SK-N-SH (cell line): ENCODE data around the gene ZDHHC5. TPM values are rescaled to one million over a fixed set of nuclear protein-coding genes. Genes with fewer than 3 reads are reported as not detected.

Source experiments
- CTCF ChIA-PET: fragments of 300-600, 350-600 bp; formaldehyde crosslinking; extraction: SDS; loops from one replicate; lab custom pipeline; 2021; lab: Yijun Ruan, JAX
- POLR2A ChIA-PET: fragments of 350-600 bp; sonication (Branson Sonifier 250); formaldehyde crosslinking; extraction: SDS; loops from one replicate; lab custom pipeline; 2020; ENCODE audit warnings: antibody characterized with exemption, inconsistent platforms; lab: Yijun Ruan, JAX
- DNase-seq: peaks from one replicate; pipeline ENCODE4 v3.0.0; 2012
- H2AFZ ChIP-seq: fragments of 200-600 bp; sonication (generic); 2 replicates; pipeline ENCODE4 v1.8.1; 2016; ENCODE audit warnings: antibody characterized with exemption, mild to moderate bottlenecking, low read depth
- H3F3A ChIP-seq: fragments of 200-600 bp; sonication (generic); replicated peaks from 2 replicates; pipeline ENCODE3; 2016; ENCODE audit warnings: antibody characterized with exemption, mild to moderate bottlenecking; ENCODE audit not compliant: insufficient read depth
- H3K27ac ChIP-seq, 2 experiments: fragments of 200-500 bp in 1 of 2; fragments of 200-600 bp in 1 of 2; sonication (Bioruptor generic) in 1 of 2; sonication (generic), shearing (Covaris generic) in 1 of 2; 2 replicates each; pipeline versions ENCODE4 v1.5.1 to v1.6.1; 2014 to 2016; ENCODE audit warnings: low read depth in 2 of 2, inconsistent platforms in 1 of 2, low read length in 1 of 2, mild to moderate bottlenecking in 1 of 2, mixed read lengths in 1 of 2
- H3K27me3 ChIP-seq: fragments of 200-600 bp; sonication (generic), shearing (Covaris generic); 2 replicates; pipeline ENCODE4 v1.6.1; 2016; ENCODE audit warnings: mixed run types; ENCODE audit not compliant: insufficient read depth
- H3K36me3 ChIP-seq, 2 experiments: fragments of 200-500 bp in 1 of 2; fragments of 200-600 bp in 1 of 2; sonication (Bioruptor generic) in 1 of 2; sonication (generic) in 1 of 2; replicated peaks in 1 of 2; 2 replicates each; pipeline versions ENCODE3 to v1.5.1; 2014 to 2016; ENCODE audit warnings: low read length in 1 of 2, mild to moderate bottlenecking in 1 of 2; ENCODE audit not compliant: insufficient read depth in 2 of 2, control insufficient read depth in 1 of 2
- H3K4me1 ChIP-seq, 2 experiments: fragments of 200-500 bp in 1 of 2; fragments of 200-600 bp in 1 of 2; sonication (Bioruptor generic) in 1 of 2; sonication (generic), shearing (Covaris generic) in 1 of 2; 2 replicates each; pipeline versions ENCODE4 v1.5.1 to v1.6.1; 2014 to 2016; ENCODE audit warnings: low read depth in 1 of 2, low read length in 1 of 2, mixed run types in 1 of 2; ENCODE audit not compliant: insufficient read depth in 2 of 2, control insufficient read depth in 1 of 2
- H3K4me2 ChIP-seq: fragments of 200-600 bp; sonication (generic), shearing (Covaris generic); 2 replicates; pipeline ENCODE4 v1.6.1; 2017; ENCODE audit warnings: mixed run types
- H3K4me3 ChIP-seq, 2 experiments: fragments of 200-500 bp in 1 of 2; fragments of 200-600 bp in 1 of 2; sonication (Bioruptor generic) in 1 of 2; sonication (generic), shearing (Covaris generic) in 1 of 2; 2 replicates each; pipeline versions ENCODE4 v1.5.1 to v1.8.1; 2014 to 2016; ENCODE audit warnings: low read depth in 2 of 2, inconsistent platforms in 1 of 2, low read length in 1 of 2, mild to moderate bottlenecking in 1 of 2, mixed read lengths in 1 of 2, moderate library complexity in 1 of 2
- H3K79me2 ChIP-seq: fragments of 200-600 bp; sonication (generic); 2 replicates; pipeline ENCODE4 v1.8.1; 2017; ENCODE audit warnings: mild to moderate bottlenecking; ENCODE audit not compliant: insufficient read depth
- H3K9ac ChIP-seq: fragments of 200-600 bp; sonication (generic); 2 replicates; pipeline ENCODE4 v1.6.1; 2017; ENCODE audit warnings: mixed run types
- H3K9me2 ChIP-seq: fragments of 200-600 bp; sonication (generic); 2 replicates; pipeline ENCODE4 v1.6.1; 2017; ENCODE audit warnings: mixed run types
- H3K9me3 ChIP-seq: fragments of 200-600 bp; sonication (generic); 2 replicates; pipeline ENCODE4 v1.6.1; 2017; ENCODE audit warnings: mixed run types, mild to moderate bottlenecking, moderate library complexity
- H4K20me1 ChIP-seq: fragments of 200-600 bp; sonication (generic); 2 replicates; pipeline ENCODE4 v1.6.1; 2017; ENCODE audit warnings: mild to moderate bottlenecking, mixed run types; ENCODE audit not compliant: insufficient read depth
- ELF1 ChIP-seq: IDR thresholded peaks from 2 replicates; pipeline ENCODE4 v1.4.0; 2012
- JUND ChIP-seq: IDR thresholded peaks from 2 replicates; pipeline ENCODE4 v1.4.0; 2012
- MXI1 ChIP-seq: IDR thresholded peaks from 2 replicates; pipeline ENCODE4 v1.6.1; 2012; ENCODE audit warnings: mild to moderate bottlenecking, low read depth, low read length, improper control_type of control experiment
- SIN3A ChIP-seq: IDR thresholded peaks from 2 replicates; pipeline ENCODE4 v1.6.1; 2012; ENCODE audit warnings: low read depth, mild to moderate bottlenecking, low read length, moderate library complexity, borderline replicate concordance
- YY1 ChIP-seq: IDR thresholded peaks from 2 replicates; pipeline ENCODE4 v1.4.0; 2012; ENCODE audit warnings: low read depth, mild to moderate bottlenecking
- WGBS: methylation state at CpG from one replicate; pipeline ENCODE4 v1.1.6; 2017; ENCODE audit warnings: low lambda C conversion rate; 5-methylcytosine and 5-hydroxymethylcytosine counted together
- polyA plus RNA-seq, 3 experiments: library from polyadenylated mRNA; depleted of rRNA; stranded (reverse); fragments of >200 nt; gene quantifications; 2 replicates each; pipeline ENCODE4 v1.2.3, GENCODE V29; 2012
- TF ChIP-seq, protein P1 (sequence below): IDR thresholded peaks from 2 replicates; pipeline ENCODE4 v1.6.1; 2012; ENCODE audit warnings: mild to moderate bottlenecking, low read depth, low read length, moderate library complexity
- TF ChIP-seq, protein P2 (sequence below): fragments of 200-600 bp; sonication (generic); IDR thresholded peaks from 2 replicates; pipeline ENCODE4 v1.6.1; 2017; ENCODE audit warnings: antibody characterized with exemption, mild to moderate bottlenecking, moderate library complexity
- TF ChIP-seq, protein P3 (sequence below): fragments of 150-350 bp; IDR thresholded peaks from 2 replicates; pipeline ENCODE4 v1.6.1; 2017; ENCODE audit warnings: antibody characterized with exemption, low read length, low read depth, borderline replicate concordance
- TF ChIP-seq, protein P4 (sequence below): IDR thresholded peaks from 2 replicates; pipeline ENCODE4 v1.4.0; 2012; ENCODE audit warnings: low read depth, borderline replicate concordance

Gene ZDHHC5
- polyA plus RNA-seq, 1 of the 3 experiments (the other 2 are of a cell fraction), result 46.6 TPM

DNA sequence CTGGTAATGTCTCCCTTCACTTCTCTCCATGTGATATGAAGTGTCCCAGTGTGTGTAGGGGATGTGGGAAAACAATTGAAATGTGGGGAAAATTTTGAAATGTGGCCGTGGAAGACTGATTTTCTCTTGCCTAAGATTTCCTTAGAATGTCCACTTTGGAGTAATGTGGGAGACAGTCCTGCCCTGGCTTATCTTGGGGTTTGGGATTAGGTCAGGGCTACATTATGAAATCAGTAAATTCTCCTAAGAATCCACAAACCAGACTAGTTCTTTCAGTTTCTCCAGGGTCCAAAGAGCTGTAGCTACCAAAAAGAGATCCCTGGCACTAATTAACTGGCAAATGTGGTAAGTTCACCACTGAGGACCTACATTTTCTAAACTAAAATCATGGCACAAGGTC lies 41.0 kb upstream of the ZDHHC5 start:
- H3K9me2 ChIP-seq, result no peaks in the 10 kb centered on the region
- H3K36me3 ChIP-seq, result no peaks in the 10 kb centered on the region
- no peaks in the 10 kb centered on the region for H3K79me2 ChIP-seq
- no peaks in the 10 kb centered on the region for H3F3A ChIP-seq
- POLR2A ChIA-PET, result no interaction called here
- CTCF ChIA-PET, result interaction anchor here (0.9 to 3.1 kb wide), 3 partner anchors 13 to 59 kb away, joined by 3 to 15 read pairs (median 8); partner anchors contain the start of gene UBE2L6
- no peak overlapping the region for H3K9ac ChIP-seq
- WGBS, result 43% methylated on average over 1 of the region's 1 CpG
- no peaks in the 10 kb centered on the region for H4K20me1 ChIP-seq
- no peak overlapping the region for H2AFZ ChIP-seq
- peaks cover 4% of the 10 kb centered on the region; the same call in 1 of the 2 replicates for H3K27me3 ChIP-seq
- H3K4me1 ChIP-seq, result no peaks in the 10 kb centered on the region
- H3K4me2 ChIP-seq, result no peak overlapping the region
- no peak overlapping the region for H3K4me3 ChIP-seq
- DNase-seq, result no peak
- TF ChIP-seq SIN3A (no peak), JUND (no peak), MXI1 (no peak), ELF1 (no peak), YY1 (no peak)
- TF ChIP-seq, protein P1, sequence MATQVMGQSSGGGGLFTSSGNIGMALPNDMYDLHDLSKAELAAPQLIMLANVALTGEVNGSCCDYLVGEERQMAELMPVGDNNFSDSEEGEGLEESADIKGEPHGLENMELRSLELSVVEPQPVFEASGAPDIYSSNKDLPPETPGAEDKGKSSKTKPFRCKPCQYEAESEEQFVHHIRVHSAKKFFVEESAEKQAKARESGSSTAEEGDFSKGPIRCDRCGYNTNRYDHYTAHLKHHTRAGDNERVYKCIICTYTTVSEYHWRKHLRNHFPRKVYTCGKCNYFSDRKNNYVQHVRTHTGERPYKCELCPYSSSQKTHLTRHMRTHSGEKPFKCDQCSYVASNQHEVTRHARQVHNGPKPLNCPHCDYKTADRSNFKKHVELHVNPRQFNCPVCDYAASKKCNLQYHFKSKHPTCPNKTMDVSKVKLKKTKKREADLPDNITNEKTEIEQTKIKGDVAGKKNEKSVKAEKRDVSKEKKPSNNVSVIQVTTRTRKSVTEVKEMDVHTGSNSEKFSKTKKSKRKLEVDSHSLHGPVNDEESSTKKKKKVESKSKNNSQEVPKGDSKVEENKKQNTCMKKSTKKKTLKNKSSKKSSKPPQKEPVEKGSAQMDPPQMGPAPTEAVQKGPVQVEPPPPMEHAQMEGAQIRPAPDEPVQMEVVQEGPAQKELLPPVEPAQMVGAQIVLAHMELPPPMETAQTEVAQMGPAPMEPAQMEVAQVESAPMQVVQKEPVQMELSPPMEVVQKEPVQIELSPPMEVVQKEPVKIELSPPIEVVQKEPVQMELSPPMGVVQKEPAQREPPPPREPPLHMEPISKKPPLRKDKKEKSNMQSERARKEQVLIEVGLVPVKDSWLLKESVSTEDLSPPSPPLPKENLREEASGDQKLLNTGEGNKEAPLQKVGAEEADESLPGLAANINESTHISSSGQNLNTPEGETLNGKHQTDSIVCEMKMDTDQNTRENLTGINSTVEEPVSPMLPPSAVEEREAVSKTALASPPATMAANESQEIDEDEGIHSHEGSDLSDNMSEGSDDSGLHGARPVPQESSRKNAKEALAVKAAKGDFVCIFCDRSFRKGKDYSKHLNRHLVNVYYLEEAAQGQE, result no peak
- TF ChIP-seq, protein P2, sequence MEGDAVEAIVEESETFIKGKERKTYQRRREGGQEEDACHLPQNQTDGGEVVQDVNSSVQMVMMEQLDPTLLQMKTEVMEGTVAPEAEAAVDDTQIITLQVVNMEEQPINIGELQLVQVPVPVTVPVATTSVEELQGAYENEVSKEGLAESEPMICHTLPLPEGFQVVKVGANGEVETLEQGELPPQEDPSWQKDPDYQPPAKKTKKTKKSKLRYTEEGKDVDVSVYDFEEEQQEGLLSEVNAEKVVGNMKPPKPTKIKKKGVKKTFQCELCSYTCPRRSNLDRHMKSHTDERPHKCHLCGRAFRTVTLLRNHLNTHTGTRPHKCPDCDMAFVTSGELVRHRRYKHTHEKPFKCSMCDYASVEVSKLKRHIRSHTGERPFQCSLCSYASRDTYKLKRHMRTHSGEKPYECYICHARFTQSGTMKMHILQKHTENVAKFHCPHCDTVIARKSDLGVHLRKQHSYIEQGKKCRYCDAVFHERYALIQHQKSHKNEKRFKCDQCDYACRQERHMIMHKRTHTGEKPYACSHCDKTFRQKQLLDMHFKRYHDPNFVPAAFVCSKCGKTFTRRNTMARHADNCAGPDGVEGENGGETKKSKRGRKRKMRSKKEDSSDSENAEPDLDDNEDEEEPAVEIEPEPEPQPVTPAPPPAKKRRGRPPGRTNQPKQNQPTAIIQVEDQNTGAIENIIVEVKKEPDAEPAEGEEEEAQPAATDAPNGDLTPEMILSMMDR, result no peak
- TF ChIP-seq, protein P3, sequence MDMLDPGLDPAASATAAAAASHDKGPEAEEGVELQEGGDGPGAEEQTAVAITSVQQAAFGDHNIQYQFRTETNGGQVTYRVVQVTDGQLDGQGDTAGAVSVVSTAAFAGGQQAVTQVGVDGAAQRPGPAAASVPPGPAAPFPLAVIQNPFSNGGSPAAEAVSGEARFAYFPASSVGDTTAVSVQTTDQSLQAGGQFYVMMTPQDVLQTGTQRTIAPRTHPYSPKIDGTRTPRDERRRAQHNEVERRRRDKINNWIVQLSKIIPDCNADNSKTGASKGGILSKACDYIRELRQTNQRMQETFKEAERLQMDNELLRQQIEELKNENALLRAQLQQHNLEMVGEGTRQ, result no peak
- TF ChIP-seq, protein P4, sequence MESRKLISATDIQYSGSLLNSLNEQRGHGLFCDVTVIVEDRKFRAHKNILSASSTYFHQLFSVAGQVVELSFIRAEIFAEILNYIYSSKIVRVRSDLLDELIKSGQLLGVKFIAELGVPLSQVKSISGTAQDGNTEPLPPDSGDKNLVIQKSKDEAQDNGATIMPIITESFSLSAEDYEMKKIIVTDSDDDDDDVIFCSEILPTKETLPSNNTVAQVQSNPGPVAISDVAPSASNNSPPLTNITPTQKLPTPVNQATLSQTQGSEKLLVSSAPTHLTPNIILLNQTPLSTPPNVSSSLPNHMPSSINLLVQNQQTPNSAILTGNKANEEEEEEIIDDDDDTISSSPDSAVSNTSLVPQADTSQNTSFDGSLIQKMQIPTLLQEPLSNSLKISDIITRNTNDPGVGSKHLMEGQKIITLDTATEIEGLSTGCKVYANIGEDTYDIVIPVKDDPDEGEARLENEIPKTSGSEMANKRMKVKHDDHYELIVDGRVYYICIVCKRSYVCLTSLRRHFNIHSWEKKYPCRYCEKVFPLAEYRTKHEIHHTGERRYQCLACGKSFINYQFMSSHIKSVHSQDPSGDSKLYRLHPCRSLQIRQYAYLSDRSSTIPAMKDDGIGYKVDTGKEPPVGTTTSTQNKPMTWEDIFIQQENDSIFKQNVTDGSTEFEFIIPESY, result no peak
- no peaks in the 10 kb centered on the region for H3K9me3 ChIP-seq
- no peak overlapping the region for H3K27ac ChIP-seq
